Type B pancreatic cell (in vitro differentiated cells): Measurements from ENCODE around the gene DLG5. TPM values are rescaled to one million over a fixed set of nuclear protein-coding genes. Genes with fewer than 3 reads are reported as not detected.

Experiments used
- DNase-seq: peaks from one replicate; pipeline ENCODE4 v3.0.0; 2021; ENCODE audit warnings: mixed read lengths; ENCODE audit not compliant: unreplicated experiment; ENCODE audit errors: extremely low spot score
- H3K27ac Mint-ChIP-seq: 2 replicates; pipeline ENCODE4 v1.8.0; 2021; ENCODE audit warnings: mild to moderate bottlenecking, mixed read lengths
- H3K27me3 Mint-ChIP-seq: 2 replicates; pipeline ENCODE4 v1.8.0; 2021; ENCODE audit warnings: mixed read lengths
- H3K36me3 Mint-ChIP-seq: 2 replicates; pipeline ENCODE4 v1.8.0; 2021; ENCODE audit warnings: mixed read lengths
- H3K4me1 Mint-ChIP-seq: one replicate; pipeline ENCODE4 v1.8.0; 2021; ENCODE audit warnings: mixed read lengths; ENCODE audit not compliant: unreplicated experiment
- H3K4me3 Mint-ChIP-seq: 2 replicates; pipeline ENCODE4 v1.8.0; 2021; ENCODE audit warnings: mild to moderate bottlenecking, mixed read lengths
- H3K9me3 Mint-ChIP-seq: 2 replicates; pipeline ENCODE4 v1.8.0; 2021; ENCODE audit warnings: mixed read lengths
- total RNA-seq: library from RNA; stranded (reverse); gene quantifications from 2 replicates; pipeline ENCODE4 v1.2.1, GENCODE V29; 2021; ENCODE audit warnings: low replicate concordance
- TF ChIP-seq, protein P1 (sequence below): fragments of 200-600 bp; sonication (generic); conservative IDR thresholded peaks from 2 replicates; pipeline ENCODE4 v1.5.0; 2021; ENCODE audit warnings: antibody characterized with exemption, mild to moderate bottlenecking

The DLG5 gene
- total RNA-seq, 1 donor from 2014 or later, result 80.0 TPM

- Mint-ChIP-seq H3K27ac (no peak overlapping the region), H3K4me3 (no peak overlapping the region), H3K4me1 (no peaks in the 10 kb centered on the region), H3K27me3 (no peaks in the 10 kb centered on the region), H3K9me3 (no peaks in the 10 kb centered on the region), H3K36me3 (peaks cover 21% of the 10 kb centered on the region)
- TF ChIP-seq, protein P1, sequence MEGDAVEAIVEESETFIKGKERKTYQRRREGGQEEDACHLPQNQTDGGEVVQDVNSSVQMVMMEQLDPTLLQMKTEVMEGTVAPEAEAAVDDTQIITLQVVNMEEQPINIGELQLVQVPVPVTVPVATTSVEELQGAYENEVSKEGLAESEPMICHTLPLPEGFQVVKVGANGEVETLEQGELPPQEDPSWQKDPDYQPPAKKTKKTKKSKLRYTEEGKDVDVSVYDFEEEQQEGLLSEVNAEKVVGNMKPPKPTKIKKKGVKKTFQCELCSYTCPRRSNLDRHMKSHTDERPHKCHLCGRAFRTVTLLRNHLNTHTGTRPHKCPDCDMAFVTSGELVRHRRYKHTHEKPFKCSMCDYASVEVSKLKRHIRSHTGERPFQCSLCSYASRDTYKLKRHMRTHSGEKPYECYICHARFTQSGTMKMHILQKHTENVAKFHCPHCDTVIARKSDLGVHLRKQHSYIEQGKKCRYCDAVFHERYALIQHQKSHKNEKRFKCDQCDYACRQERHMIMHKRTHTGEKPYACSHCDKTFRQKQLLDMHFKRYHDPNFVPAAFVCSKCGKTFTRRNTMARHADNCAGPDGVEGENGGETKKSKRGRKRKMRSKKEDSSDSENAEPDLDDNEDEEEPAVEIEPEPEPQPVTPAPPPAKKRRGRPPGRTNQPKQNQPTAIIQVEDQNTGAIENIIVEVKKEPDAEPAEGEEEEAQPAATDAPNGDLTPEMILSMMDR, result no peak
- no peak for DNase-seq
These were observed 110.2 kb downstream of the DLG5 start for GRCh38 chr10:77816311-77816710.

DNA sequence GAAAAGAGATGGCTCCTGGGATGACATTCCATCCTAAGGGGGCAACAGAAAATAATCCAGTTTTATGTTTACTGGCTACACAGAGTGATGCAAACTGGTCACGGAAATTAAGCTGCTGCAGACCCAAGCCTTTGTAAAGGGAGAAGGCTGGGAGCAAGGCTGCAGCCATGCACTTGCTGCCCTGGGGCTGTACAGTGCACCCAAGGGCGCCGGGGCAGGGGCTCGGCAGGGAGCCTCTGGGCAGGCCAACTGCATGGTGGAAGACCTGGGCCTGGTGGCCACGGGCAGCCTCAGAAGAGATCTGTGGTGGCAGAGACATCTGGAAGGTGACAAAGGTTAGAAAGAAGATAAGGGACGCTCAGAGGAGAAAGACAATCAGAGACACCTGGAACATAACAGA, 113.8 kb downstream of the DLG5 start:
- TF ChIP-seq, protein P1, result no peak
- Mint-ChIP-seq H3K4me1 (no peaks in the 10 kb centered on the region), H3K9me3 (no peaks in the 10 kb centered on the region), H3K36me3 (peaks cover 22% of the 10 kb centered on the region), H3K27ac (no peak overlapping the region), H3K4me3 (no peak overlapping the region), H3K27me3 (no peaks in the 10 kb centered on the region)
- DNase-seq, result no peak

DNA sequence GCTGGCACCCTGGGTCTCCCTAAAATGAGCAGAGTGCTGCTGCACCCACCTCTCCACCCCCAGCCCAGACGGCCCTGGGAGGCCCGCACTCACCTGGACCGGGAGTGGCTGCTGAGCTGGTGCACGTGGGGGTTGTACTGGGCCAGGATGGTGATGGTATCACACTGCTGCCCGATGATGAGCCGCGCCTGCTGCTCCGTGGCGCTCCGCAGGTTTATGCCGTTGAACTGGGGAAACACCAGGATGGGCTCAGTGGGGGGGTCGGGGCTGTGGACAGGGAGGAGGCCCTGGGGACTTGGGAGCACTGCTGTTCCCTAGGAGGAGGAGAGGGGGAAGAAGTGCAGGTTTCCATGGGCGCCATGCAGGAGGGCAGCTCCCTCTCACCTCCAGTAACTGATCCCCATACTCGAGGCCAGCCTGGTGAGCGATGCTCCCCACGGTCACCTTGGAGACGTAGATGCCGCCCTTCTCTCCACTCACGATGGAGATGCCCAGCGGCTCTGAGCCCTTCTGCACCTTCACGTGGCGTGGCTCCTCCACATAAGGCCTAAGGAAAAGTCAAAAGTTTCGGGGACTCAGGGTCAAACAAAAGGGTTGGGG, 114.6 kb downstream of the DLG5 start:
- no peak overlapping the region for H3K27ac Mint-ChIP-seq
- H3K9me3 Mint-ChIP-seq, result no peaks in the 10 kb centered on the region
- TF ChIP-seq, protein P1, result no peak
- no peaks in the 10 kb centered on the region for H3K4me1 Mint-ChIP-seq
- no peak for DNase-seq
- H3K4me3 Mint-ChIP-seq, result no peak overlapping the region
- peaks cover 19% of the 10 kb centered on the region for H3K36me3 Mint-ChIP-seq
- no peaks in the 10 kb centered on the region for H3K27me3 Mint-ChIP-seq

- Mint-ChIP-seq H3K36me3 (peaks cover 17% of the 10 kb centered on the region), H3K27ac (no peak overlapping the region), H3K4me1 (no peaks in the 10 kb centered on the region), H3K4me3 (no peak overlapping the region), H3K27me3 (no peaks in the 10 kb centered on the region), H3K9me3 (no peaks in the 10 kb centered on the region)
- TF ChIP-seq, protein P1, result no peak
- DNase-seq, result no peak
These were observed 115.9 kb downstream of the DLG5 start for GRCh38 chr10:77810446-77811335.

DNA sequence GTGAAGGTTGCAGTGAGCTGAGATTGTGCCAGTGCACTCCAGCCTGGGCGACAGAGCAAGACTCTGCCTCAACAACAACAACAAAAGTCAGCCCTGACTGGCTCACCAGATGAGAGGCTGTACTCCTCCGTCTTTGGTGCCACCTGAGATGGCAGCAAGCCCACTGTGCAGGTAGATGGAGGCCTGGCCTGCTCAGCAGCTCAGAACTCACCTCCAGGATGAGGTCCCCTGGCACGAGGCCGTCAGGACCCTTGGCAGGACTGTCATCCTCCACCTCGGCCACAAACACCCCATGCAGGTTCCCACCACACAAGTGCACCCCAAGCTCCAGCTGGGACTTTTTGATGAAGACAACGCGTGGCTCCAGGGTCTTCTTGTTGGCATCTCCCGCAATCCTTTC, 117.2 kb downstream of the DLG5 start:
- Mint-ChIP-seq H3K27me3 (no peaks in the 10 kb centered on the region), H3K9me3 (no peaks in the 10 kb centered on the region), H3K36me3 (peaks cover 16% of the 10 kb centered on the region), H3K27ac (no peak overlapping the region), H3K4me1 (no peaks in the 10 kb centered on the region), H3K4me3 (no peak overlapping the region)
- no peak for DNase-seq
- TF ChIP-seq, protein P1, result no peak
